MCF 10A (cell line): Measurements from ENCODE around the gene CHPF2. TPM values are rescaled to one million over a fixed set of nuclear protein-coding genes. Genes with fewer than 3 reads are reported as not detected.

ENCODE experiments used
- BruUV-seq: library from RNA; stranded (reverse); fragments of 400-500 nt; replicated peaks from 2 replicates; lab custom pipeline; 2021; lab: Mats Ljungman, UMichigan
- CTCF ChIA-PET: fragments of 300-600 bp; sonication (Branson Sonifier 250); formaldehyde crosslinking; extraction: SDS; loops from one replicate; lab custom pipeline; 2021; ENCODE audit warnings: antibody characterized with exemption, inconsistent platforms; lab: Yijun Ruan, JAX
- POLR2A ChIA-PET: fragments of 300-600, 350-650 bp; sonication (Branson Sonifier 250); formaldehyde crosslinking; extraction: SDS; loops from one replicate; lab custom pipeline; 2020; ENCODE audit warnings: antibody characterized with exemption, inconsistent platforms; lab: Yijun Ruan, JAX
- DNase-seq: peaks from one replicate; pipeline ENCODE4 v3.0.0-alpha.2; 2018; ENCODE audit not compliant: unreplicated experiment
- H3K27ac Mint-ChIP-seq: one replicate; pipeline ENCODE4 v1.8.0; 2022; ENCODE audit warnings: mild to moderate bottlenecking, low read depth, mixed read lengths; ENCODE audit not compliant: unreplicated experiment
- H3K27me3 Mint-ChIP-seq: one replicate; pipeline ENCODE4 v1.8.0; 2022; ENCODE audit warnings: mixed read lengths; ENCODE audit not compliant: insufficient read depth, unreplicated experiment
- H3K36me3 Mint-ChIP-seq: one replicate; pipeline ENCODE4 v1.8.0; 2022; ENCODE audit warnings: mild to moderate bottlenecking, moderate library complexity, mixed read lengths; ENCODE audit not compliant: insufficient read depth, unreplicated experiment
- H3K4me1 Mint-ChIP-seq: one replicate; pipeline ENCODE4 v1.8.0; 2022; ENCODE audit warnings: mixed read lengths; ENCODE audit not compliant: insufficient read depth, unreplicated experiment
- H3K4me3 Mint-ChIP-seq: one replicate; pipeline ENCODE4 v1.8.0; 2022; ENCODE audit warnings: mild to moderate bottlenecking, moderate library complexity, mixed read lengths; ENCODE audit not compliant: unreplicated experiment
- H3K9me3 Mint-ChIP-seq: one replicate; pipeline ENCODE4 v1.8.0; 2022; ENCODE audit warnings: mixed read lengths; ENCODE audit not compliant: unreplicated experiment
- CTCF ChIP-seq: fragments of 200-600 bp; IDR thresholded peaks from one replicate; pipeline ENCODE4 v1.8.0; 2022; ENCODE audit warnings: antibody characterized with exemption, mild to moderate bottlenecking; ENCODE audit not compliant: unreplicated experiment
- intact Hi-C: fragments of 100-400 bp; cut with micrococcal nuclease; formaldehyde crosslinking; loops from 2 replicates; pipeline ENCODE4 v1.14.1; 2022
- total RNA-seq: library from RNA; stranded (reverse); gene quantifications from 2 replicates; pipeline ENCODE4 v1.2.3, GENCODE V29; 2022

Gene CHPF2
- total RNA-seq, 1 experiment from 2014 or later, result 28.2 TPM

- Mint-ChIP-seq H3K9me3 (no peaks in the 10 kb centered on the region), H3K36me3 (no peaks in the 10 kb centered on the region), H3K4me1 (peaks cover 6% of the 10 kb centered on the region), H3K4me3 (no peak overlapping the region), H3K27ac (no peak overlapping the region), H3K27me3 (peaks cover 56% of the 10 kb centered on the region)
- no peak for DNase-seq
- TF ChIP-seq CTCF, result no peak
- ChIA-PET CTCF (no interaction called here), POLR2A (no interaction called here)
- intact Hi-C loops, result no loop called here
- BruUV-seq, result no TSS peak
These were observed 29.4 kb upstream of the CHPF2 start for GRCh38 chr7:151202836-151203235.

- no TSS peak for BruUV-seq
- Mint-ChIP-seq H3K36me3 (no peaks in the 10 kb centered on the region), H3K27ac (no peak overlapping the region), H3K9me3 (no peaks in the 10 kb centered on the region), H3K27me3 (peaks cover 56% of the 10 kb centered on the region), H3K4me3 (no peak overlapping the region), H3K4me1 (peaks cover 6% of the 10 kb centered on the region)
- intact Hi-C loops, result no loop called here
- DNase-seq, result no peak
- CTCF ChIA-PET, result interaction anchor here (0.6 to 0.9 kb wide), 2 partner anchors 32 to 47 kb away, joined by 3 read pairs; no protein-coding TSS in a partner anchor
- no peak for TF ChIP-seq CTCF
- POLR2A ChIA-PET, result interaction anchor here (1.6 kb wide), 1 partner anchor 9 kb away, joined by 4 read pairs; no protein-coding TSS in a partner anchor
These were observed 27.8 kb upstream of the CHPF2 start for GRCh38 chr7:151204383-151205032.

DNA sequence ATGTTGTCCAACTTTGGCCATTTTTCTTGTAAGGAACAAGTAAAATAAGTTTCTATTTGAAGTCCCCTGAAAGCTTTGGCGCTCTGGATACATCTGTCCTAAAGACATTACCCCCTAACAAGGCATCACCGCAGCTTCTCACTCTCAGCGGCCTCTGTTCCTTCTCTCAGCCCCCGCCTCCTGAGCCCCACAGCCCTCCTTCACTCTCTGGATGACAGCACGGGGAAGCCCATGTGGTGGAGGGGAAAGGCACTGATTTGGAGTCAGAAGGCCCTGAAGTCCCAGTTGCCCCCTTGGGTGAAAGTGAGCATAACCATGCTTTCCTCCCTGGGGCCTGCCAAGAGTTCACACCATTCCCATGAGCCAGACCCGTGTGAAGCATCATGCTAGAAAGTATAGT, 26.6 kb upstream of the CHPF2 start:
- ChIA-PET CTCF (no interaction called here), POLR2A (interaction anchor here (1.6 kb wide), 1 partner anchor 8 kb away, joined by 4 read pairs; no protein-coding TSS in a partner anchor)
- BruUV-seq, result no TSS peak
- H3K9me3 Mint-ChIP-seq, result no peaks in the 10 kb centered on the region
- intact Hi-C loops, result no loop called here
- no peak for DNase-seq
- no peaks in the 10 kb centered on the region for H3K36me3 Mint-ChIP-seq
- no peak overlapping the region for H3K4me3 Mint-ChIP-seq
- peaks cover 6% of the 10 kb centered on the region for H3K4me1 Mint-ChIP-seq
- TF ChIP-seq CTCF, result no peak
- peaks cover 55% of the 10 kb centered on the region for H3K27me3 Mint-ChIP-seq
- H3K27ac Mint-ChIP-seq, result no peak overlapping the region

- no peak overlapping the region for H3K27ac Mint-ChIP-seq
- peaks cover 6% of the 10 kb centered on the region for H3K4me1 Mint-ChIP-seq
- ChIA-PET POLR2A (no interaction called here), CTCF (no interaction called here)
- intact Hi-C loops, result no loop called here
- H3K4me3 Mint-ChIP-seq, result no peak overlapping the region
- peaks cover 4% of the 10 kb centered on the region for H3K36me3 Mint-ChIP-seq
- no peak for TF ChIP-seq CTCF
- BruUV-seq, result no TSS peak
- DNase-seq, result no peak
- no peaks in the 10 kb centered on the region for H3K9me3 Mint-ChIP-seq
- H3K27me3 Mint-ChIP-seq, result peaks cover 44% of the 10 kb centered on the region
These were observed 25.4 kb upstream of the CHPF2 start for GRCh38 chr7:151206914-151207313.
